Measurements from ENCODE around the gene UGGT1.
"Not testable (repeated sequence)": the region's sequence is repeated elsewhere in the genome, so short reads cannot be mapped to it uniquely, and the experiment has no call there.

The UGGT1 gene

DNA sequence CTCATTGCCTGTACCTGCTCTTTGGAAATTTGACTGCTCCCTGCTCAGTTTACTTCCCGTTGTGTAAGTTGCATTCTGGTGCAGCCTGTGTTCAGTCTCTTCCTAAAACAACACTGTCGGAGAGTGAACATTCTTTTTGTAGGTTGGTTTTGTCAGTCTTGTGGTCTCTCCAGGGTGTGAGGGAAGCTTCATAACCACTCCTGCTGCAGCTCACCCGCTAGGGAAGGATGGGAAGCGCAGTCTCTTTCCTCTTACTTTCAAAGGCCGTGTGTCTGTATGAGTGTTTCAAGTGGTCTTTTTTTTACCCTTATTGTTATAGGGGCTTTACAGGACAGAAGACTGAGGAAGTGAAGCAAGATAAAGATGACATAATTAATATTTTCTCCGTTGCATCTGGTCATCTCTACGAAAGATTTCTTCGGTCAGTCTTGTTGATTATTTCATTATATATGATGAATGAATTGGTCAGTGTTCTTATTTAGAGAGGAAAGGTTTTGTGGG is 87.2 kb downstream of the UGGT1 start:
- no peak for DNase-seq

- no peak for DNase-seq
These were observed 87.9 kb downstream of the UGGT1 start for GRCh38 chr2:128178650-128179460.

DNA sequence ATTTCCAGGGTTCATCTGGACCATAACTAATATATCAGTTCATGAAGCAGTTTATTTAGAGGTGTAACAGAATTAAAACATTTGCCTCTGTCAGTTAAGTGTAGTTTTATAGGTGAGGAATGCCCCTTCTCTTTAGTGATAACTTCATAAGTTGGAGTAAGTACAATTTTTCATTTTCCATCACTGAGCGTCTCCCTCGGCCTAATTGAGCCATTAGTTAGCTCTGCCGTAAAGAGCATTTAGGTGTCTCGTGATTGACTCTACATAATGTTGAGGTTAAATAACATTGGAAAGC is 88.4 kb downstream of the UGGT1 start:
- DNase-seq: no peak

DNA sequence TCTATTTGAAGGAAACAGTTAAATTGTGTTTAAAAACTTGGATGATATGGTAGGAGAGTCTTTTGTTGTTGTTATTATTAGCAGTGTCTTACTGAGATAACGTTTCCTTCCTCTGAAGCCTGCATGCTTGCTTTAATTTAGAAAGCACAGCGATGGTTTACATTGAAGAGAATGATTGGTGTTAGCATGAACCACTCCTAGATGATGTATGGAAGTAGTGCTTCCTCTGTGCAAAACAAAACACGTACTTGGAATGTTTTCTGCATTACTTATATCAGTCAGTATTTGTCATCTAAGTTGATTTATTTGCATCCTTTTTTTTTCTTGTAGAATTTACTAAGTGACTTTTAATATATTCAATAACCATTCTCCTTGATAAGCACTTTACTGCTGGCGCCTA is 89.0 kb downstream of the UGGT1 start:
- no peak for DNase-seq

DNA sequence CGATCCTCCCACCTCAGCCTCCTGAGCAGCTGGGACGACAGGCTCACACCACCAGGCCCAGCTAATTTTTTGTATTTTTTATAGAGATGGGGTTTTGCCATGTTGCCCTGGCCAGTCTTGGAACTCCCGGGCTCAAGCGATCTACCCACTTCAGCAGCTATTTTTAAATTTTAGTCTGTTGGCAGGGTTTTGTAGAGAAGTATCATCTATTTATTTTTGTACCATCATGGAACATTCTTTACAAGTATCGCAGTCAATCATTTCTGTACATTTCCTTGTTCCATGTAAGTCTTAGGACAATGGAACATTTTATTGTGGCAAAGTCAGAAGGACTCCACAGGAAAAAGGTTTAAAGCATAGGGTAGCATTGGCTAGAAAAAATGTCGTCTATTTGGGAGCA is 94.6 kb downstream of the UGGT1 start:
- no peak for DNase-seq

DNA sequence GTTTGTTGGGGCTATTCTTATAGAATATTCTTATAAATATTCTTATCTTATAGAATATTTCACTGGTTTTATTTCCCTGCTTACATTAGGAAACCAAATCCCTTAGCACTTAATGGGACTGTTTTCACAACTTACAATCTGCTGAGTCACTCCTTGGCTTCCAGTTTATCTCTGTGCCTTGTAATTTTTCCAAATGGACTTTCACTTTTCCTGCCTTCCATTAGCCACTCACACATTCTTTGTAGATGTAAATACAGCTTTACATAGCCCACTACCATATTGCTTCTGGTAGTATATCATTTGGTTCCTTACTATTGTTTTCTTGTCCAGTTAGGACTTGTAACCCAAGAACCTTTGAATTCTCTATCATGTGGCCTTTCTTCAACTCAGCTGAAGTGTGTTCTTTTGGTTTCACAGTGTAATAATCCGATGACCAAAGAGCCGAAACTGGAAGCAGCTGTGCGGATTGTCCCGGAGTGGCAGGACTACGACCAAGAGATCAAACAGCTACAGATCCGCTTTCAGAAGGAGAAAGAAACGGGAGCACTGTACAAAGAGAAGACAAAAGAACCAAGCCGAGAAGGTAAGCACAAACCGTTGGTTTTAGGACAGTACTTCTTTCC is 96.1 kb downstream of the UGGT1 start:
- DNase-seq: no peak

- DNase-seq: no peak
These were observed 104.5 kb downstream of the UGGT1 start for GRCh38 chr2:128195435-128195984.

DNA sequence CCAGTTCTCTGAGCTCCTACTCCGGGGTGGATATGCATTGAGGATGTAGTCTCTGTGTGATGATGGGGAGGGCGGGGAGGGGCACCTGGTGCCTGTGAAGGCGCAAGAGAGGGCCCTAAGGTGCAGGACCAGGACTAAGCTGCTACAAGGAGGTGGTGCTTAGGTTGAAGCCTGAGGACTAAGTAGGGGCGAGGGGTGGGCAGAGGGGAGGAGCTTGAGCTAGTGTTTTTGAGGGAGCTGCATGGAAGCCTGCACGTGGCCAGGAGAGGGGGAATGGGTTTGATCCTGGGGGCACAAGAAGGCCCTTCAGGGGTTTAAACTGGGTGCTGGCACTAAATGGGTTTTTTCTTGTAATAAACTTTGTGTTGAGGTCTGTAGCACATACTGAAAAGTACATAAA is 105.0 kb downstream of the UGGT1 start:
- DNase-seq: no peak

GRCh38 chr2:128196471-128196931 is 105.5 kb downstream of the UGGT1 start:
- no peak for DNase-seq

DNA sequence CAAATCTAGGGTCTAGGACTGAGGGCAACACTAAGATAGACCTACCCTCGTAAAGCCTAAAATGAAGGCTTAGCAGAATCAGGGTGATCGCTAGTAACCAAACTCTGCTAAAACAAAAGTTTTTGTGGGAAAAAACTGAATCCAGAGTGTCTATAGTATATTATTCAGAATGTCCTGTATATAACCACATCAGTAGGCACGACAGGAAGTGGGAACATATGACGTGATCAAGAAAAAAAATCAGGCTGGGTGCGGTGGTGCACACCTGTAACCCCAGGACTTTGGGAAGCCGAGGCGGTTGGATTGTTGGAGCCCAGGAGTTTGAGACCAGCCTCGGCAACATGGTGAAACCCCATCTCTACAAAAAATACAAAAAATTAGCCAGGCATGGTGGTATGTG is 106.1 kb downstream of the UGGT1 start:
- no peak for DNase-seq

GRCh38 chr2:128198656-128199055 is 107.7 kb downstream of the UGGT1 start:
- DNase-seq: peak; percentile 6

DNA sequence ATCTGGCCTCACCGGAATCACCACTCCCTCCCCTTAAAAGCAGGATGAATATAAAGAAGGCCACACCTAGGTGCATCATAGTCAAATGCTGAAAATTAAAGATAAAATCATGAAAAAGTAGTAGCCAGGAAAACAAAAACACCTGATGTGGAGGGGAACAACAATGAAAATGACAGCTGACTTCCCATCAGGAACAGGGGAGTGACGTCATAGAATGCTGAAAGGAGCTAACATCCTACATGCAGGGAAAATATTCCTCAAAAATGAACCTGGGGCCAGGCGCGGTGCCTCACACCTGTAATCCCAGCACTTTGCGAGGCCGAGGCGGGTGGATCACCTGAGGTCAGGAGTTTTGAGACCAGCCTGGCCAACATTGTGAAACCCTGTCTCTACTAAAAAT is 108.1 kb downstream of the UGGT1 start:
- no peak for DNase-seq

GRCh38 chr2:128202791-128203190 is 111.8 kb downstream of the UGGT1 start:
- no peak for DNase-seq

GRCh38 chr2:128206245-128206644 is 115.2 kb downstream of the UGGT1 start:
- no peak for DNase-seq

- DNase-seq: no peak
These were observed 117.0 kb downstream of the UGGT1 start for GRCh38 chr2:128208023-128208422.

DNA sequence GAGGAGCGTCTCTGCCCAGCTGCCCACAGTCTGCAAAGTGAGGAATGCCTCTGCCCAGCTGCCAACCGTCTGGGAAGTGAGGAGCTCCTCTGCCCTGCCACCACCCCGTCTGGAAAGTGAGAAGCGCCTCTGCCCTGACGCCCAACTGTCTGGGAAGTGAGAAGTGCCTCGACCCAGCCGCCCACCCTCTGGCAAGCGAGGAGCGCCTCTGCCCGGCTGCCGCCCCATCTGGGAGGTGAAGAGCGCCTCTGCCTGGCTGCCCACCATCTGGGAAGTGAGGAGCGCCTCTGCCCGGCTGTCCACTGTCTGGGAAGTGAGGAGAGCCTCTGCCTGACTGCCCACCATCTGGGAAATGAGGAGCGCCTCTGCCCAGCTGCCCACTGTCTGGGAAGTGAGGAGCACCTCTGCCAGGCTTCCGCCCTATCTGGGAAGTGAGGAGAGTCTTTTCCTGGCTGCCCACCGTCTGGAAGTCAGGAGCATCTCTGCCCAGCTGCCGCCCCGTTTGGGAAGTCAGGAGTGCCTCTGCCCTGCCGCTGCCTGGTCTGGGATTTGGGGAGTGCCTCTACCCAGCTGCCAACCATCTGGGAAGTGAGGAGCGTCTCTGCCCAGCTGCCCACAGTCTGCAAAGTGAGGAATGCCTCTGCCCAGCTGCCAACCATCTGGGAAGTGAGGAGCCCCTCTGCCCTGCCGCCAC is 117.8 kb downstream of the UGGT1 start:
- DNase-seq: not testable (repeated sequence)

DNA sequence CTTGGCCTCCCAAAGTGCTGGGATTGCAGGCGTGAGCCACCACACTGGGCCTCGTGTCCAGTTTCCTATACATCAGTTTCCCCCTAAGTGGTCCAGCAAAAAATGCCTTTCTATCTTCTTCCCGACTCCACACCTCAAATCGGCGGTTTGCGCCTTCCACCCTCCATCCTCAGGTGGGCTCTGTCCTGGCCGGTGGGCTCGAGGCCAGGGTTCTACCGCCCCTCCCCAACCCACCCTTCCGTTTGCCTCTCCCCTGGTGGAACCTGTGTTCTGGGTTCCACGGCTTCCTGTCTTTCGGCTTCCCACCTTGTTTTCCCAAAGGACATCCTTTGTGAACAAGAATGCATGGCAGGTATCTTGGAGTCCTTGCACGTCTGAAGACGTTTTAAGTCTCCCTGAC is 123.3 kb downstream of the UGGT1 start:
- no peak for DNase-seq

- no peak for DNase-seq
These were observed 124.0 kb downstream of the UGGT1 start for GRCh38 chr2:128214866-128215460.

DNA sequence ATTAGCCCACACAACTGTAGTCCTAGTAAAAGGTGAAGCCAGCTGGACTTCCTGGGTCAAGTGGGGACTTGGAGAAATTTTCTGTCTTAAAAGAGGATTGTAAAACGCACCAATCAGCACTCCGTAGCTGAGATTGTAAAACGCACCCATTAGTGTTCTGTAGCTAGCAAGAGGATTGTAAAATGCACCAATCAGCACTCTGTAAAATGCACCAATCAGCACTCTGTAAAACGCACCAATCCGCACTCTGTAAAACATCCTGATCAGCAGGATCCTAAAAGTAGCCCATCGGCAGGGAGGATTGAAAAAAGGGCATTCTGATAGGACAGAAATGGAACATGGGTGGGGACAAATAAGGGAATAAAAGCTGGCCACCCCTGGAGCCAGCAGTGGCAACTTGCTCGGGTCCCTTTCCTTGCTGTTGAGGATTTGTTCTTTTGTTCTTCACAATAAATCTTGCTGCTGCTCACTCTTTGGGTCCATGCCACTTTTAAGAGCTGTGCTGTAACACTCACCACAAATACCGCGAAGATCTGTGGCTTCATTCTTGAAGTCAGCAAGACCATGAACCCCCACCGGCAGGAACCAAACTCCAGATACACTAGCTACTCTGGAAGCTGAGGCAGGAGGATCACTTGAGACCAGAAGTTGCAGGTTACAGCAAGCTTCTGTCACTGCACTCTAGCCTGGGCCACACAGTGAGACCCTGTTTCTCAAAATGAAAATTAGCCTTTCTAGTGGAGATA is 125.1 kb downstream of the UGGT1 start:
- DNase-seq: no peak

DNA sequence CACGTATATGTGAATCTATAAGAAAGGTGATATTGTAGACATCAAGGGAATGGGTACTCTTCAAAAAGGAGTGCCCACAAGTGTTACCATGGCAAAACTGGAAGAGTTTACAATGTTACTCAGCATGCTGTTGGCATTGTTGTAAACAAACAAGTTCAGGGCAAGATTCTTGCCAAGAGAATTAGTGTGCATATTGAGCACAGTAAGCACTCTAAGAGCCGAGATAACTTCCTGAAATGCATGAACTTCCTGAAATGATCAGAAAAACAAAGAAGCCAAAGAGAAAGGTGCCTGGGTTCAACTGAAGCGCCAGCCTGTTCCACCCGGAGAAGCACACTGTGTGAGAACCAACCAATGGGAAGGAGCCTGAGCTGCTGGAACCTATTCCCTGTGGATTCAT is 126.7 kb downstream of the UGGT1 start:
- no peak for DNase-seq

- no peak for DNase-seq
These were observed 128.9 kb downstream of the UGGT1 start for GRCh38 chr2:128219891-128220290.

DNA sequence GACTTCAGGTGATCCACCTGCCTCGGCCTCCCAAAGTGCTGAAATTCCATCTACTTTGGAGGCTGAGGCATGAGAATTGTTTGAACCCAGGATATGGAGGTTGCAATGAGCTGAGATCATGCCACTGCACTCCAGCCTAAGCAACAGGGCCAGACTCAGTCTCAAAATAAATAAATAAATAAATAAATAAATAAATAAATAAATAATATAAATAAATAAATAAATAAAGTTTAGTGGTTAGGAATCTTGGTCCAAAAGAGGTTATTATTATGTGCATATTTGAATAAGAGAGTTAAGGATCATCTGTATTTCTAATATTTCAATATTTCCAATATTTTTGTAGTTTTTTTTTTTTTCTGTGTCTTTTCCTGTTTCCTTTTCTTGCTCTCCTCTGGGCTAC is 136.9 kb downstream of the UGGT1 start:
- no peak for DNase-seq

- peak; percentile 63 for DNase-seq
These were observed 137.9 kb downstream of the UGGT1 start for GRCh38 chr2:128228894-128229293.

Measured in NCI-H1105 treated with DMSO at 0.1 percent for 48 hours (cell line).